HUES48 (cell line): ENCODE data around the gene FTSJ1.

Experiments
- H3K27ac ChIP-seq: one replicate; pipeline ENCODE4 v1.7.0; 2013; ENCODE audit warnings: low read depth, low read length, inconsistent platforms
- H3K27me3 ChIP-seq: 2 replicates; pipeline ENCODE4 v1.6.1; 2013; ENCODE audit warnings: mild to moderate bottlenecking, low read length; ENCODE audit not compliant: control insufficient read depth, insufficient read depth
- H3K36me3 ChIP-seq: 2 replicates; pipeline ENCODE4 v1.6.1; 2013; ENCODE audit warnings: low read length; ENCODE audit not compliant: control insufficient read depth, insufficient read depth
- H3K4me1 ChIP-seq: 2 replicates; pipeline ENCODE4 v1.6.1; 2013; ENCODE audit warnings: mild to moderate bottlenecking, low read length; ENCODE audit not compliant: control insufficient read depth, insufficient read depth
- H3K4me3 ChIP-seq: 2 replicates; pipeline ENCODE4 v1.5.1; 2013; ENCODE audit warnings: mild to moderate bottlenecking, low read depth, low read length
- H3K9ac ChIP-seq: 2 replicates; pipeline ENCODE4 v1.6.1; 2013; ENCODE audit warnings: mild to moderate bottlenecking, low read depth, low read length, moderate library complexity
- H3K9me3 ChIP-seq: 2 replicates; pipeline ENCODE4 v1.6.1; 2013; ENCODE audit warnings: low read length; ENCODE audit not compliant: control insufficient read depth, insufficient read depth

FTSJ1 gene

DNA sequence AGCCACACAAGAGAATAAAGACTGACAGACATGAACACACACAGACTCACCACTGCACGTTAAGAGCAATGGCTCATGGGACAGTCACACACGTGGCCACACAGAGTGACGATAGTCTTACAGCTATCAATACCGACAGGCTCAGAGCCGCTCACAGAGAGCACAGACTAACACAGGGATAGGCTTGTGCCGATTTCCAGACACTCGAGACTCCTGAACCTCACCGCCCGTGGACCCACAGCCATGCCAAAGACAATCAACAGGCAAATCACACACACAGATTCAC lies 5.2 kb upstream of the FTSJ1 start:
- Histone ChIP-seq H3K4me3 (no peak overlapping the region), H3K27ac (no peak overlapping the region), H3K36me3 (peaks cover under 1% of the 10 kb centered on the region; the same call in 1 of the 2 replicates), H3K27me3 (no peaks in the 10 kb centered on the region; the same call in 1 of the 2 replicates), H3K9ac (no peak overlapping the region), H3K9me3 (peaks cover 29% of the 10 kb centered on the region; the same call in 1 of the 2 replicates), H3K4me1 (peaks cover 19% of the 10 kb centered on the region)

DNA sequence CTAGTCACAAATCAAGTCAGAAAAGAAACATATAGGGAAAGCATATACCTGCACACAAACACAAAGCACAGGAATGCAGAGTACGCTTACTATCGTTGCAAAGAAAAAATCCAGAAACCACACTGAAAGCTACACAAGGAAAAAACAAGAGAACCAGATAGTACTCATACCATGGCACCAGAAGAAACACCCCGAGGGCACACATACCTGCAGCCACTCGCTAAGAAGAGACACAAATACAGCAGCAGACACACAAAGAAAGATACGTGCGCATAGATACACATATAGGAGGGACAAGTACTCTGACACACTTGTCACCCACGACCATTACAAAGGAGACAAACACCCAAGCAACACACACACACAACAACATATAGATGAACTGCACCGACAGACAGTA lies 4.5 kb upstream of the FTSJ1 start:
- no peak overlapping the region for H3K27ac ChIP-seq
- H3K4me3 ChIP-seq = no peak overlapping the region
- H3K9me3 ChIP-seq = peaks cover 28% of the 10 kb centered on the region; the same call in 1 of the 2 replicates
- H3K9ac ChIP-seq = no peak overlapping the region
- no peaks in the 10 kb centered on the region for H3K36me3 ChIP-seq
- H3K27me3 ChIP-seq = no peaks in the 10 kb centered on the region; the same call in 1 of the 2 replicates
- H3K4me1 ChIP-seq = peaks cover 19% of the 10 kb centered on the region

DNA sequence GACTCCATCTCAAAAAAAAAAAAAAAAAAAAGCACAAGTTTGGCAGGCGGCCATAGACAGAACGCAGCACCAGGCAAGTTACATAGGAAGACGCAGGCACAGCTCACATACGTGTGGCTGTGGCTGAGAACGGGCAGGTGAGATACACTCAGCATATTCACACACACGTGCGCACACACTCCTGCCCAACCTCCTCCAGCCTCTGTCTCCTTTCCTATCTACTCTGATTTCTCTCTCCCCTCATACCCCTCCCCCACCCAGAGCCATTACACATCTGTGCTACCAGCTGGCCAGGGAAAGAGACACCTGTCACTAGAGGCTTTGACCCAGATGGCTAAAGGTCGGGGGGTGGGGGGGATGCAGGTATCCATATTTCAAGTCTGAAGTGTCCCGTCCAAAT lies 3.8 kb upstream of the FTSJ1 start:
- Histone ChIP-seq H3K4me3 (no peak overlapping the region), H3K27me3 (no peaks in the 10 kb centered on the region; the same call in 1 of the 2 replicates), H3K9me3 (peaks cover 32% of the 10 kb centered on the region; the same call in 1 of the 2 replicates), H3K27ac (no peak overlapping the region), H3K4me1 (peaks cover 19% of the 10 kb centered on the region), H3K36me3 (no peaks in the 10 kb centered on the region), H3K9ac (no peak overlapping the region)

DNA sequence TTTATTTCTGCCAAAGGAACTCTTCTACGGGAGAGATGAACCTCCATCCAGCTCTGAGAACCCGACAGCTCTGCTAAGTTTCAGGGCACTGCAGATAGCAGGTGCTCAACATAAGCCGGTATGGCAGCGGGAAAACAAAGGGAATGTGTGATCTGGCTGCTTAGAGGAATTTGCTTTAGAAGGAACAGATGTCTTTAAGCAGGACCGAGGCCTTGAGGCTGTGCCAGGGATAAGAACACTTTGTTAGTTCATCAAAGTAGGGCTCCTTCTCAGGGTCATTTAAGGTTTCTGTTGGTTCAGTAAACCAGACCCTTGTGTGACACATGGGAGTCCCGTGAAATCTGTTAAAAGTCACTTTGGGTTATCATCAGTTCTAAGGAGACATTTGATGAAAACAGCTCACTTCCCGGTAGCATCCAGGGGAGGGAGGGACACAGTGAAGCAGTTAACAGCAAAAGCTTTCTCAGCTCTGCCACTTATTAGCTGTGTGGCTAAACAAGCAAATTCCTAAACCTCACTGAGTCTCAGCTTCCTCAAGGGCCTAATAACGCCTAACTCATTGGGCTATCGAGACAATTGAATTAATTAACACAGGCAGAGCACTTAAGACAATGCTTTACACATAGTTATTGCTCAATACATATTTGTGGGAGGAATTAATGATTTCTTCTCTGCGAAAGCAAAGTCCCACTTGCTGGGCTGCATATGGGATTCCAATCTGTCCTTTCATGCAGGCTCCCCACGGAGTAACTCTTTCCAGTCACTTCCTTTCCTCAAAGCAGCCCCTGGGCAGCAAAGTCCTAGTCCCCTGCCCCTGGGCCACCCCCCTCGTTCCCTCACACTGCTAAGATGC lies 2.9 kb upstream of the FTSJ1 start:
- Histone ChIP-seq H3K4me1 (peaks cover 15% of the 10 kb centered on the region), H3K27ac (peak overlapping the region; percentile 70), H3K36me3 (no peaks in the 10 kb centered on the region; the same call in 1 of the 2 replicates), H3K27me3 (no peaks in the 10 kb centered on the region; the same call in 1 of the 2 replicates), H3K4me3 (no peak overlapping the region), H3K9me3 (peaks cover 39% of the 10 kb centered on the region; the same call in 1 of the 2 replicates), H3K9ac (no peak overlapping the region)

DNA sequence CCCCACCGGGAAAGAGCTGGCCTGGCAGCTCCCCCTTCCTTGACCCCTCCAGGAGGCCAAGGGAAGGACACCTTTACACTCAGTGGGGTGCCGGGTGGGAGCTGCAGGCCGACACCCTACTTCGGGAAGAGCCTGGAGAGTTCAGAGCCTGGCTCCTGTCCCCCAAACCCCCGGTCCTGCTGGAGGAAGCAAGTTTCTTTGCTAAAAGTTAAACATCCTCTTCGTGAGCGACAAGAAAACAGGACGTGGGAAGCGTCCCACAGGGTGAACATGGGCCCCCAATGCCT lies 2.4 kb upstream of the FTSJ1 start:
- no peak overlapping the region for H3K4me3 ChIP-seq
- peaks cover 15% of the 10 kb centered on the region for H3K4me1 ChIP-seq
- no peaks in the 10 kb centered on the region; the same call in 1 of the 2 replicates for H3K36me3 ChIP-seq
- no peaks in the 10 kb centered on the region for H3K27me3 ChIP-seq
- H3K9me3 ChIP-seq = peaks cover 36% of the 10 kb centered on the region; the same call in 1 of the 2 replicates
- peak overlapping the region; percentile 70 for H3K27ac ChIP-seq
- no peak overlapping the region for H3K9ac ChIP-seq

DNA sequence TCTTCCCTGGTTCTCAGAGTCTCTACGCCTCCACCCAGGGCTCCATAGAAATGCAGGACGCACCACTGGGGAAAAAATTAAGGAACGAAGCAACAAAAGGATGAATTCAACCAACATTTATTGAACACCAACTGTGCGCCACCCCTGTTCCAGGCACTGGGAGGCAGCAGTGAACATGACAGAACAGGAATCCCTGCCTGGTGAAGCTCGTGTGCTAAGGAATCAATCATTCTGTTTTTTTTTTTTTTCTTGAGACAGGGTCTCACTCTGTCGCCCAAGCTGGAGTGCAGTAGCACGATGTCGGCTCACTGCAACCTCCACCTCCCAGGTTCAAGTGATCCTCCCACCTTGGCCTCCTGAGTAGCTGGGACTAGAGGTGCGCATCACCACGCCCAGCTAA lies 1.9 kb upstream of the FTSJ1 start:
- H3K9me3 ChIP-seq = peaks cover 36% of the 10 kb centered on the region; the same call in 1 of the 2 replicates
- H3K27ac ChIP-seq = peak overlapping the region; percentile 70
- H3K4me3 ChIP-seq = no peak overlapping the region
- no peaks in the 10 kb centered on the region for H3K27me3 ChIP-seq
- H3K4me1 ChIP-seq = peaks cover 15% of the 10 kb centered on the region
- no peaks in the 10 kb centered on the region; the same call in 1 of the 2 replicates for H3K36me3 ChIP-seq
- no peak overlapping the region for H3K9ac ChIP-seq

DNA sequence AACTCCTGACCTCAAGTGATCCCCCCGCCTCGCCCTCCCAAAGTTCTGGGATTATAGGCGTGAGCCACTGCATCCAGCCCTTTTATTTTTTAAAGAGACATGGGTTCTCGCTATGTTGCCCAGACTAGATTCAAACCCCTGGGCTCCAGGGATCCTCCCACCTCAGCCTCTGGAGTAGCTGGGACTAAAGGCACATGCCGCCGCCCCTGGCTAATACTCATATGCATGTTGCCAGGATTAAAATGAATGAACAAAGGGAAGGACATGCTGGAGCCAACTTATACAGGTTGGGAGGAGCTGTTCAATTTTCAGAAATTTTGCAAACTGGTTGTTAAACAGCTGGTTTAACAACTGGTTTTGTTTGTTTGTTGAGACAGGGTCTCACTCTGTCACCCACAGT lies 1.4 kb upstream of the FTSJ1 start:
- peak overlapping the region; percentile 70 for H3K27ac ChIP-seq
- no peaks in the 10 kb centered on the region for H3K27me3 ChIP-seq
- H3K4me1 ChIP-seq = peaks cover 13% of the 10 kb centered on the region
- no peaks in the 10 kb centered on the region; the same call in 1 of the 2 replicates for H3K36me3 ChIP-seq
- no peak overlapping the region for H3K4me3 ChIP-seq
- H3K9ac ChIP-seq = no peak overlapping the region
- H3K9me3 ChIP-seq = peaks cover 33% of the 10 kb centered on the region; the same call in 1 of the 2 replicates

DNA sequence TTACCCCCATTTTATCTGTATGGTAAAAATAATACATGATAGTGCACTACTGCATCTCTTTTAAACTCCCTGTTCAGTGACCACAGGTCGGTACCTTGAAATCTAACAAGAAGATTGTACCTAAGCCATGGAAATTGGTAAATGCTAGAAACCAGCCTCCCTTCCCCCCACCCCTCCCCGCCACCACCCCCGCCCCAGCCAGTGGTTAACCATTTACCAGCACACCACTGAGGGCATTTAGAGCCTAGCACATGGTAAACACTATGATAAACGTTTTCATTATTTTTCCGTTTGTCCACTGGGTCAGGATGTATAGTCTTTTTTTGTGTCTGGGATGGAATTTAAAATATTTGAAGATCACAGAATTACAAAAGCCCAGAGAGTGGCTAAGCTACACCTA lies 703 bp upstream of the FTSJ1 start:
- Histone ChIP-seq H3K9me3 (peaks cover 27% of the 10 kb centered on the region; the same call in 1 of the 2 replicates), H3K27ac (peak overlapping the region; percentile 17), H3K4me1 (peaks cover 12% of the 10 kb centered on the region), H3K9ac (peak overlapping the region; percentile 77; the same call in 1 of the 2 replicates), H3K36me3 (no peaks in the 10 kb centered on the region; the same call in 1 of the 2 replicates), H3K4me3 (peak overlapping the region; percentile 71), H3K27me3 (no peaks in the 10 kb centered on the region)

DNA sequence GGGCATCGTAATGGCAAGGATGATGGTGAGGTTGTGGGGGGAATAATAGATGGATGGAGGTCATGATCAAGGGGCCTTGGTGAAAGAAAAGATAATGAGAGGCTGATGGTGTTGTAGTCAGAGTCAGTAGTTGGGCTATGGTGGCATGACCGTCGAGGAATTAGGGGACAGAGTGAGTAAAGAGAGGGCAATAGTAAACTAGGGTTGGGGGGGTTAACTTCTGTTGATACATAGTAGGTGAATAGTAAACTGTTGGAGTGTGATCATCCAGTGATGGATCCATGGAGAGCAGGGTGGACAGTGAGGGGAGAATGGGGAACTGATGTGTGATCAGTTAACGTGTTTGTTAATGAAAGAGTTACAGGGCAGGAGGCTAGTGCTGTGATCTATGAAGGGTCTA lies 920 bp downstream of the FTSJ1 start:
- Histone ChIP-seq H3K36me3 (peaks cover 11% of the 10 kb centered on the region), H3K9ac (no peak overlapping the region), H3K9me3 (peaks cover 21% of the 10 kb centered on the region; the same call in 1 of the 2 replicates), H3K27me3 (no peaks in the 10 kb centered on the region), H3K4me3 (peak overlapping the region; percentile 71), H3K27ac (no peak overlapping the region), H3K4me1 (peaks cover 12% of the 10 kb centered on the region)

DNA sequence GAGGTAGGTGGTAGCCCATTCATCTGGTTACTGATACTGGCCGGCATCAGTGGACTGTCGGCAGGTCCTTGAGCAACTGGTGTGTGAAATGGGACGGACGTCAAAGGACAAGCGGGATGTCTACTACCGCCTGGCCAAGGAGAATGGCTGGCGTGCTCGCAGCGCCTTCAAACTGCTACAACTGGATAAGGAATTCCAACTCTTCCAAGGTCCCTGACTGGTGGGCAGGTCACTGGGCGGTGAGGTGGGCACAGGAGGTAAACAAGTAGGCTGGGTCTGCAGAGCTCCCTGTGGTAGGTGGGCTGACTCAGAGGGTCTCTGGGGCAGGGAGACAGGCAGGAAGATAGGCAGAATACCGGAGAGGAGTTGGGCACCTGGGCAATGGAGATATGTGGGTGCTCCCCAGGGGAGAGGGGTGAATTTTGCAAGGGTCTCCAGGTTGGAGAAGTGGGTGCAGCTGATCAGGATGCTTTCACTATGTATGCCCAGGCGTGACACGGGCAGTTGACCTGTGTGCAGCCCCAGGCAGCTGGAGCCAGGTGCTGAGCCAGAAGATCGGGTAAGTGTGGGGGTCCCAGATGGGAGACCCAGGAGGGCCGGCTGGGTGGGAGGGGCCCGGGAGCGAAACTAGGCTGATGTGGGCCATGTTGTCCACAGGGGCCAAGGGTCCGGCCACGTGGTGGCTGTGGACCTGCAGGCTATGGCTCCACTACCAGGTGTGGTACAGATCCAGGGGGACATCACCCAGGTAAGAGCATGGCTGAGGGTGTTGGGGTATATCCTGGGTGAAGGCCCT lies 2.2 kb downstream of the FTSJ1 start:
- no peak overlapping the region for H3K27ac ChIP-seq
- peaks cover 5% of the 10 kb centered on the region for H3K4me1 ChIP-seq
- no peaks in the 10 kb centered on the region for H3K27me3 ChIP-seq
- H3K9me3 ChIP-seq = peaks cover 23% of the 10 kb centered on the region; the same call in 1 of the 2 replicates
- no peak overlapping the region for H3K9ac ChIP-seq
- no peak overlapping the region for H3K4me3 ChIP-seq
- H3K36me3 ChIP-seq = peaks cover 23% of the 10 kb centered on the region

DNA sequence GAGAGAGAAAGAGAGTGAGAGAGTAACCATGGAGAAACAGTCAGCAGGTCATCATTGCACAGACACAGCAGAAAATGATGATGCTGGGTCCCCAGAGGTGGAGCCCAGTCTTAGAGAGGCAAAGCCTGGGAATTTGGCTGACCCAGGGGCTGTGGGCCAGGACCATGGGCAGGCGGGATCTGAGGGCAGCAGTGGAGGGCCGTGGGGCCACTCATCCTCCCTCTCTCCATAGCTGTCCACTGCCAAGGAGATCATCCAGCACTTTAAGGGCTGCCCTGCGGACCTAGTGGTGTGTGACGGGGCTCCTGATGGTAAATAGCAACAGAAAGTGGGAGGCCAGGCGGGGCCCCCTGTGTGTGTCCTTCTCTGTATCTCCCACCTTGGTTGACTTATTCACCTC lies 2.8 kb downstream of the FTSJ1 start:
- Histone ChIP-seq H3K36me3 (peaks cover 29% of the 10 kb centered on the region), H3K9me3 (peaks cover 26% of the 10 kb centered on the region; the same call in 1 of the 2 replicates), H3K27me3 (no peaks in the 10 kb centered on the region), H3K4me3 (no peak overlapping the region), H3K9ac (no peak overlapping the region), H3K4me1 (no peaks in the 10 kb centered on the region), H3K27ac (no peak overlapping the region)
